ENCODE measurements around the gene RASL11A.

DNA sequence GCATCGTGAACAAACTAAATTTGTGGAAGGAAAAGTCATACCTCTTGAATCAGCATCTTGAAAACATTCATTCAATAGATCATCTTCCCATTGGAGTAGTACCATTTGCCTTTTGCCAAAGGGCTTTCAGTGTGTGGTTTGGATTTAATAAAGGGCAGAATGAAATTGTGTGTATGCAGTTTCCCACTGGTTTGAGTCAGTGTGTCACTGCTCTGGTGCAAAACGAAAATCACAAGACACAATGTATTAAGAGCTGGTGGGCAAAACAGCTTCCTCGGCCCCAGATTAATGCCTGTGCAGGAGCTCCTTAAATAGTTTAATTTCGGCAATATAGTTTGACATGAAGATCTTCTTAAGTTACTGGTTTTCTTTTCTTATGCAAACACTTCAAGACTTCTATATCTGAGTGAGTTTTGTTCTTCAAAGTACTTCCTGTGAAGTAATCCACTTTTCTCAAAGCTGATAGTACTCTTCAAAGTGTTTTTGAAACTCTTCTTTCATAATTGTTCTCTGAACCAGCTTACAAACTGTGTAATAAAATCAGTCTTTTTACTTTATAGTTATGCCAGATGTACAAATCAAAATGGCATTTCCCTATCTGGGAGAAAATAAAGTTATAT, 32.1 kb downstream of the RASL11A start:
- no peak for TF ChIP-seq EZH2phosphoT487 (IDR thresholded peaks at IDR 0.05; ENCODE audit: insufficient read depth, low read depth)
- no peak for TF ChIP-seq EZH2 (IDR thresholded peaks at IDR 0.05; ENCODE audit: insufficient read depth, poor library complexity, severe bottlenecking)

Data from GM23248 (cell line).